ENCODE measurements around the gene LONP1. TPM values are rescaled to one million over a fixed set of nuclear protein-coding genes. Genes with fewer than 3 reads are reported as not detected.
"Not testable (repeated sequence)": the region's sequence is repeated elsewhere in the genome, so short reads cannot be mapped to it uniquely, and the experiment has no call there.

Gene LONP1
- total and polyA plus RNA-seq, 2 donors: 21.7 to 58.9 TPM

GRCh38 chr19:5693195-5694166 lies 26.5 kb downstream of the LONP1 start:
- no peak for DNase-seq (ENCODE audit: extremely low spot score)
- no peak overlapping the region for H3K4me3 ChIP-seq (ENCODE audit: low read depth, low read length)
- no peak overlapping the region for H3K27ac ChIP-seq (ENCODE audit: low read depth)
- H3K36me3 ChIP-seq (ENCODE audit: insufficient read depth): peaks cover 6% of the 10 kb centered on the region
- WGBS: 84% methylated on average over 39 of the region's 39 CpGs
- no peaks in the 10 kb centered on the region for H3K4me1 ChIP-seq (ENCODE audit: insufficient read depth)

GRCh38 chr19:5692723-5693194 lies 27.2 kb downstream of the LONP1 start:
- H3K27ac ChIP-seq (ENCODE audit: low read depth): no peak overlapping the region
- 74% methylated on average over 7 of the region's 7 CpGs for WGBS

GRCh38 chr19:5691822-5692722 lies 27.9 kb downstream of the LONP1 start:
- Histone ChIP-seq H3K4me1 (ENCODE audit: insufficient read depth) (no peaks in the 10 kb centered on the region), H3K27ac (ENCODE audit: low read depth) (no peak overlapping the region), H3K4me3 (ENCODE audit: low read depth, low read length) (no peak overlapping the region), H3K36me3 (ENCODE audit: insufficient read depth) (peaks cover 6% of the 10 kb centered on the region)
- WGBS: 64% methylated on average over 42 of the region's 42 CpGs
- DNase-seq (ENCODE audit: extremely low spot score): no peak

More at GRCh38 chr19:5692723-5693194, 27.2 kb downstream of the LONP1 start:
- H3K4me1 ChIP-seq (ENCODE audit: insufficient read depth): no peaks in the 10 kb centered on the region
- no peak overlapping the region for H3K4me3 ChIP-seq (ENCODE audit: low read depth, low read length)
- peaks cover 6% of the 10 kb centered on the region for H3K36me3 ChIP-seq (ENCODE audit: insufficient read depth)
- no peak for DNase-seq (ENCODE audit: extremely low spot score)

GRCh38 chr19:5690955-5691821 lies 28.8 kb downstream of the LONP1 start:
- WGBS: 4% methylated on average over 54 of the region's 54 CpGs
- no peak for DNase-seq (ENCODE audit: extremely low spot score)
- Histone ChIP-seq H3K4me1 (ENCODE audit: insufficient read depth) (no peaks in the 10 kb centered on the region), H3K4me3 (ENCODE audit: low read depth, low read length) (peak overlapping the region; percentile 66), H3K36me3 (ENCODE audit: insufficient read depth) (peaks cover 6% of the 10 kb centered on the region), H3K27ac (ENCODE audit: low read depth) (peak overlapping the region; percentile 95)

- DNase-seq (ENCODE audit: extremely low spot score): peak; percentile 93
- Histone ChIP-seq H3K27ac (ENCODE audit: low read depth) (peak within 1 kb of the TSS; percentile 95), H3K4me1 (ENCODE audit: insufficient read depth) (no peaks in the 10 kb centered on the region), H3K4me3 (ENCODE audit: low read depth, low read length) (peak within 1 kb of the TSS; percentile 66), H3K36me3 (ENCODE audit: insufficient read depth) (peaks cover under 1% of the 10 kb centered on the region)
- under 1% methylated on average over 73 of the region's 73 CpGs for WGBS
Observed at GRCh38 chr19:5690125-5690954, 29.6 kb downstream of the LONP1 start, which contains the start of gene RPL36. RPL36 (plus strand) TSS chr19:5690295; CDS start chr19:5690508, 213 bp downstream.

GRCh38 chr19:5688262-5688881 lies 31.6 kb downstream of the LONP1 start:
- H3K4me3 ChIP-seq (ENCODE audit: low read depth, low read length); DNase-seq (ENCODE audit: extremely low spot score); H3K36me3 ChIP-seq (ENCODE audit: insufficient read depth); H3K27ac ChIP-seq (ENCODE audit: low read depth); H3K4me1 ChIP-seq (ENCODE audit: insufficient read depth): not testable (repeated sequence)
- WGBS: 92% methylated on average over 13 of the region's 13 CpGs

- H3K27ac ChIP-seq (ENCODE audit: low read depth): no peak overlapping the region
- H3K4me3 ChIP-seq (ENCODE audit: low read depth, low read length): peak overlapping the region; percentile 41
- no peak for DNase-seq (ENCODE audit: extremely low spot score)
- WGBS: 48% methylated on average over 76 of the region's 76 CpGs
- no peaks in the 10 kb centered on the region for H3K36me3 ChIP-seq (ENCODE audit: insufficient read depth)
- H3K4me1 ChIP-seq (ENCODE audit: insufficient read depth): no peaks in the 10 kb centered on the region
Observed at GRCh38 chr19:5687360-5688198, 32.4 kb downstream of the LONP1 start.

GRCh38 chr19:5686647-5687359 lies 33.1 kb downstream of the LONP1 start:
- under 1% methylated on average over 59 of the region's 59 CpGs for WGBS
- Histone ChIP-seq H3K4me1 (ENCODE audit: insufficient read depth) (no peaks in the 10 kb centered on the region), H3K36me3 (ENCODE audit: insufficient read depth) (no peaks in the 10 kb centered on the region), H3K4me3 (ENCODE audit: low read depth, low read length) (peak overlapping the region; percentile 41), H3K27ac (ENCODE audit: low read depth) (peak overlapping the region; percentile 12)
- DNase-seq (ENCODE audit: extremely low spot score): peak; percentile 76

- no peaks in the 10 kb centered on the region for H3K4me1 ChIP-seq (ENCODE audit: insufficient read depth)
- H3K27ac ChIP-seq (ENCODE audit: low read depth): no peak overlapping the region
- 36% methylated on average over 16 of the region's 16 CpGs for WGBS
- H3K36me3 ChIP-seq (ENCODE audit: insufficient read depth): no peaks in the 10 kb centered on the region
- H3K4me3 ChIP-seq (ENCODE audit: low read depth, low read length): peak overlapping the region; percentile 41
- DNase-seq (ENCODE audit: extremely low spot score): no peak
Observed at GRCh38 chr19:5686326-5686646, 33.7 kb downstream of the LONP1 start.

GRCh38 chr19:5684694-5685430 lies 35.1 kb downstream of the LONP1 start:
- no peak overlapping the region for H3K27ac ChIP-seq (ENCODE audit: low read depth)
- 93% methylated on average over 22 of the region's 22 CpGs for WGBS

More at GRCh38 chr19:5684694-5685430, 35.1 kb downstream of the LONP1 start:
- no peak for DNase-seq (ENCODE audit: extremely low spot score)
- H3K4me3 ChIP-seq (ENCODE audit: low read depth, low read length): no peak overlapping the region
- H3K36me3 ChIP-seq (ENCODE audit: insufficient read depth): no peaks in the 10 kb centered on the region
- H3K4me1 ChIP-seq (ENCODE audit: insufficient read depth): no peaks in the 10 kb centered on the region

Measured in urinary bladder (tissue), 4 donors.